Glutamatergic neuron (in vitro differentiated cells): ENCODE data around the gene PAGE5. TPM values are rescaled to one million over a fixed set of nuclear protein-coding genes. Genes with fewer than 3 reads are reported as not detected.

Experiments used
- DNase-seq: peaks from one replicate; pipeline ENCODE4 v3.0.0; 2022
- H3K27ac Mint-ChIP-seq: one replicate; pipeline ENCODE4 v1.8.0; 2020; ENCODE audit warnings: mild to moderate bottlenecking, mixed read lengths, inconsistent platforms; ENCODE audit not compliant: unreplicated experiment
- H3K27me3 Mint-ChIP-seq: one replicate; pipeline ENCODE4 v1.8.0; 2020; ENCODE audit warnings: mild to moderate bottlenecking, moderate library complexity, mixed read lengths, inconsistent platforms; ENCODE audit not compliant: unreplicated experiment
- H3K36me3 Mint-ChIP-seq: one replicate; pipeline ENCODE4 v1.8.0; 2020; ENCODE audit warnings: mild to moderate bottlenecking, mixed read lengths, inconsistent platforms; ENCODE audit not compliant: unreplicated experiment
- H3K4me1 Mint-ChIP-seq: one replicate; pipeline ENCODE4 v1.8.0; 2020; ENCODE audit warnings: mild to moderate bottlenecking, low read depth, mixed read lengths, inconsistent platforms; ENCODE audit not compliant: unreplicated experiment
- H3K4me3 Mint-ChIP-seq: one replicate; pipeline ENCODE4 v1.8.0; 2020; ENCODE audit warnings: mild to moderate bottlenecking, mixed read lengths, inconsistent platforms; ENCODE audit not compliant: unreplicated experiment
- H3K9me3 Mint-ChIP-seq: one replicate; pipeline ENCODE4 v1.8.0; 2020; ENCODE audit warnings: mild to moderate bottlenecking, moderate library complexity, mixed read lengths, inconsistent platforms; ENCODE audit not compliant: unreplicated experiment
- long read RNA-seq: library from polyadenylated mRNA; unstranded; transcript quantifications from one replicate; pipeline ENCODE4 v2.0.0, GENCODE V29; 2020; ENCODE audit not compliant: unreplicated experiment
- total RNA-seq: library from RNA; stranded (reverse); fragmentation: NEBNext Ultra II Directional; extraction: Animal tissue kit (Norgen Biotek cat#: 25700); gene quantifications from one replicate; pipeline ENCODE4 v1.2.1, GENCODE V29; 2021; ENCODE audit not compliant: unreplicated experiment
- TF ChIP-seq, protein P1 (sequence below): fragments of 200-600 bp; sonication (generic); IDR thresholded peaks from one replicate; pipeline ENCODE4 v1.5.0; 2021; ENCODE audit not compliant: partially characterized antibody, unreplicated experiment

PAGE5 gene, protein sequence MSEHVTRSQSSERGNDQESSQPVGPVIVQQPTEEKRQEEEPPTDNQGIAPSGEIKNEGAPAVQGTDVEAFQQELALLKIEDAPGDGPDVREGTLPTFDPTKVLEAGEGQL
- not detected for total RNA-seq
- long read RNA-seq: 0 reads

DNA sequence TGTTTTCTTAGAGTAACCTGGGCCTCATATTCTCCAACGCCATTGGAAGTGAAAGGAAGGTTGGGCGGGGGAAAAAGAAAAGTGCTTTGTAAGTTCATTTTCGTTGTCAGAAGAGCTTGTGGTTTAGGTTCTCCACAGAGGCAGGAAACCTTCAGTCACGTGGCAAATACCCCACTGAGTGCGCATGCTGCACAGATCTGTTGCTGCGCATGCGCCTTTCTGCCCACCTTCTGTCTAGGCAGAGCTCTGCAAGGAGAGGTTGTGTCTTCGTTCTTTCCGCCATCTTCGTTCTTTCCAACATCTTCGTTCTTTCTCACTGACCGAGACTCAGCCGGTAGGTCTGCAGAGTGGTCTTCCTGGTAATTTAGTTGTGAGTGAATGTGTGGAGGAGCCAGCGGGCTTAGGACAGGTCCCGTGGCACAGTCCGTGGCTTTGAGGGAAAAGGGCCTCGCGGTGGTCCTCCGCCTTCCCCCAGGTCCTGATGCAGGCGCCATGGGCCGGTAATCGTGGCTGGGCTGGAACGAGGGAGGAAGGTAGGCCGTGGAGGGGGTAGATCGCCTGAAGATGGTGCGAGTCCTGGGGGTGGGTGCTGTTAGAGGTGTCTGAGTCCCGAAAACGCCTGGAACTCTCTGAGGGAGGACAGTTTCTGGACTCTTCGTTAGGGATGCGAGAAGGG, at the start of gene PAGE5:
Gene PAGE5, plus strand, starts transcription at position 228 of the 676 bp plus-strand sequence. CDS start 1,037 bp downstream, outside the sequence.
- Mint-ChIP-seq H3K27ac (no peak within 1 kb of the TSS), H3K9me3 (peaks cover 1% of the 10 kb centered on the region), H3K4me1 (no peaks in the 10 kb centered on the region), H3K4me3 (no peak within 1 kb of the TSS), H3K36me3 (no peaks in the 10 kb centered on the region), H3K27me3 (no peaks in the 10 kb centered on the region)
- DNase-seq: no peak
- TF ChIP-seq, protein P1, sequence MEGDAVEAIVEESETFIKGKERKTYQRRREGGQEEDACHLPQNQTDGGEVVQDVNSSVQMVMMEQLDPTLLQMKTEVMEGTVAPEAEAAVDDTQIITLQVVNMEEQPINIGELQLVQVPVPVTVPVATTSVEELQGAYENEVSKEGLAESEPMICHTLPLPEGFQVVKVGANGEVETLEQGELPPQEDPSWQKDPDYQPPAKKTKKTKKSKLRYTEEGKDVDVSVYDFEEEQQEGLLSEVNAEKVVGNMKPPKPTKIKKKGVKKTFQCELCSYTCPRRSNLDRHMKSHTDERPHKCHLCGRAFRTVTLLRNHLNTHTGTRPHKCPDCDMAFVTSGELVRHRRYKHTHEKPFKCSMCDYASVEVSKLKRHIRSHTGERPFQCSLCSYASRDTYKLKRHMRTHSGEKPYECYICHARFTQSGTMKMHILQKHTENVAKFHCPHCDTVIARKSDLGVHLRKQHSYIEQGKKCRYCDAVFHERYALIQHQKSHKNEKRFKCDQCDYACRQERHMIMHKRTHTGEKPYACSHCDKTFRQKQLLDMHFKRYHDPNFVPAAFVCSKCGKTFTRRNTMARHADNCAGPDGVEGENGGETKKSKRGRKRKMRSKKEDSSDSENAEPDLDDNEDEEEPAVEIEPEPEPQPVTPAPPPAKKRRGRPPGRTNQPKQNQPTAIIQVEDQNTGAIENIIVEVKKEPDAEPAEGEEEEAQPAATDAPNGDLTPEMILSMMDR: no peak

DNA sequence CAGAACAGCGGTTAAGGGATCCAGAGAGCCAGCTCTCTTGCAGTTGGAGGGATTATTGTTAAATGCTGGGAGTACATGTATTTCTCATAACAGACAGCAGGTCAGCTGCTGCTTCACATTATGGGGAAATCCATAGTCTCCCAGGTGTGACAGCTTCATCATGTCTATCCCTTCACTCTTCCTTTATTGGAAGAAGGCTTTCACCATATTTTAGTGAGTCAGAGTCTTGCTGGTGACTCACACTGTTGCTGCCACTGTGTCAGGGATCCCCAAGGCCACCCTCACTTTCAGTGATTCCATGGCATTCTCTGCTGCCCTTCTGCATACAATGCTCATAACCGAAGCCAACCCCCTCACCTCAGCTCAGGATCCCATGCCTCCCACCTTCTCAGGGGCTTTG, 32.9 kb upstream of the PAGE5 start:
- Mint-ChIP-seq H3K4me1 (no peaks in the 10 kb centered on the region), H3K36me3 (no peaks in the 10 kb centered on the region), H3K4me3 (no peak overlapping the region), H3K9me3 (no peaks in the 10 kb centered on the region), H3K27ac (no peak overlapping the region), H3K27me3 (no peaks in the 10 kb centered on the region)
- TF ChIP-seq, protein P1: no peak
- no peak for DNase-seq

DNA sequence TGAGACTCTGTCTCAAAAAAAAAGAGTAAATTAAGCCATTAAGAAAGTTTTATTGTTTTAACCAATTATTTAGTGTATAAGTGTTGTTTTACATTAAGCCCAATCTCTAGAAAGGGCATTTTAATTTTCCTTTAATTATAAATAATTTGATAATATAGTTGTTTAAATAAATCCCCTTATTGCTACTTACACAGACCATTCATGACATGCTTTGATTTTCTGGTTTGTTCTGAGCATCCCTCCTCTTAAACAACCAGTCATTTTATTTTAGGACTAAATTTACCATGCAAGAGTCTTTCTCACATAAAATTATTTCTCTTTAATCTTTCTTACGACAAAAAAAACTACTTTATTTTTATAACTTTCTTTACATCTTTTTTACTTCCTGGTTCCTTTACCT, 23.5 kb upstream of the PAGE5 start:
- Mint-ChIP-seq H3K27me3 (no peaks in the 10 kb centered on the region), H3K4me1 (no peaks in the 10 kb centered on the region), H3K4me3 (no peak overlapping the region), H3K27ac (no peak overlapping the region), H3K9me3 (no peaks in the 10 kb centered on the region), H3K36me3 (no peaks in the 10 kb centered on the region)
- no peak for DNase-seq
- TF ChIP-seq, protein P1: no peak

DNA sequence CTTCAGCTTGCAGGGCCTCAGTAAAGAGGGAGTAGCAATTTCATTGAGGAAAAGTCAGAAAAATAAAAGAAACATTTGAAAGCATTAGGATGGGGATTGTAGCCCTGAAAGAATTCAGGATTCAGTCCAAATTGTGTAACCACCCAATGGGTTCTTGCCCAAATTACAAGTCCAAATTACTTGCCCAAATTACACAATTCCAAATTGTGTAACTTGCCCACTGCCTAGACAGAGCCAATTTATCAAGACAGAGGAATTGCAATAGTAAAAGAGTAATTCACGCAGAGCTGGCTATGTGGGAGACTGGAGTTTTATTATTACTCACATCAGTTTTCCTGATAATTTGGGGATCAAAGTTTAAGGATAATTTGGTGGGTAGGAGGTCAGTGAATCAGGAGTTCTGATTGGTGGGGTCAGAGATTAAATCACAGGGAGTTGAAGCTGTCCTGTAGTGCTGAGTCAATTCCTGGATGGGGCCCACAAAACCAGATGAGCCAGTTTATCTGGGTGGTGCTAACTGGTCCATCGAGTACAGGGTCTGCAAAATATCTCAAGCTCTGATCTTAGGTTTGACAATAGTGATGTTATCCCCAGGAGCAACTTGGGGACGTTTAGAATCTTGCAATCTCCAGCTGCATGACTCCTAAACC, 18.1 kb upstream of the PAGE5 start:
- H3K27me3 Mint-ChIP-seq: no peaks in the 10 kb centered on the region
- H3K4me3 Mint-ChIP-seq: no peak overlapping the region
- TF ChIP-seq, protein P1: no peak
- no peak for DNase-seq
- no peaks in the 10 kb centered on the region for H3K36me3 Mint-ChIP-seq
- H3K9me3 Mint-ChIP-seq: no peaks in the 10 kb centered on the region
- H3K4me1 Mint-ChIP-seq: no peaks in the 10 kb centered on the region
- no peak overlapping the region for H3K27ac Mint-ChIP-seq
